HL-60 (cell line): ENCODE data around the gene HID1.

Experiments
- GABPA ChIP-seq: IDR thresholded peaks from 2 replicates; pipeline ENCODE4 v1.6.1; 2012; ENCODE audit warnings: low read depth
- POLR2AphosphoS5 ChIP-seq: IDR thresholded peaks from 2 replicates; pipeline ENCODE4 v1.6.1; 2012; ENCODE audit warnings: low read depth
- TF ChIP-seq, protein P1 (sequence below): IDR thresholded peaks from one replicate; pipeline ENCODE4 v1.5.1; 2011; ENCODE audit warnings: low read length, control low read depth, inconsistent platforms; ENCODE audit not compliant: insufficient read depth

DNA sequence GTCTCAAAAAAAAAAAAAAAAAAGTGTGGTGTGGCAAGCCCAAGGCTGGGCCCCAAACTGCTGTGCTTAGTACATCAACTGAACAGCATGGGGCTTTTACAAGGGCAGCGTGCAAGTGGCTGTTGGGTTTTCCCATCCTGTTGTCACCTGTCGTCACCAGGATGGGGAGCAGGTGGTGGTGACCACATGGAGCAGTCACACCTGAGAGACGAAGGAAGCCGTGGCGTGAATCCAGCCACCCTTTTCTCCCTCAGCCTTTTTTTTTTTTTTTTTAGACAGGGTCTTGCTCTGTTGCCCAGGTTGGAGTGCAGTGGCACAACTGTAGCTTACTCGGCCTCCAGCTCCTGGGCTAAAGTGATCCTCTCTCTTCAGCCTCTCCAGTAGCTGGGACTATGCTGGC is 35.8 kb upstream of the HID1 start:
- TF ChIP-seq, protein P1, sequence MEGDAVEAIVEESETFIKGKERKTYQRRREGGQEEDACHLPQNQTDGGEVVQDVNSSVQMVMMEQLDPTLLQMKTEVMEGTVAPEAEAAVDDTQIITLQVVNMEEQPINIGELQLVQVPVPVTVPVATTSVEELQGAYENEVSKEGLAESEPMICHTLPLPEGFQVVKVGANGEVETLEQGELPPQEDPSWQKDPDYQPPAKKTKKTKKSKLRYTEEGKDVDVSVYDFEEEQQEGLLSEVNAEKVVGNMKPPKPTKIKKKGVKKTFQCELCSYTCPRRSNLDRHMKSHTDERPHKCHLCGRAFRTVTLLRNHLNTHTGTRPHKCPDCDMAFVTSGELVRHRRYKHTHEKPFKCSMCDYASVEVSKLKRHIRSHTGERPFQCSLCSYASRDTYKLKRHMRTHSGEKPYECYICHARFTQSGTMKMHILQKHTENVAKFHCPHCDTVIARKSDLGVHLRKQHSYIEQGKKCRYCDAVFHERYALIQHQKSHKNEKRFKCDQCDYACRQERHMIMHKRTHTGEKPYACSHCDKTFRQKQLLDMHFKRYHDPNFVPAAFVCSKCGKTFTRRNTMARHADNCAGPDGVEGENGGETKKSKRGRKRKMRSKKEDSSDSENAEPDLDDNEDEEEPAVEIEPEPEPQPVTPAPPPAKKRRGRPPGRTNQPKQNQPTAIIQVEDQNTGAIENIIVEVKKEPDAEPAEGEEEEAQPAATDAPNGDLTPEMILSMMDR, result no peak
- TF ChIP-seq POLR2AphosphoS5 (no peak), GABPA (no peak)
